GM23338 (cell line): ENCODE results near the gene ORM1. TPM values are rescaled to one million over a fixed set of nuclear protein-coding genes. Genes with fewer than 3 reads are reported as not detected.

Experiments
- ATAC-seq: fragments of 200-7000 bp; cut with Tn5 transposase; 3 replicates; pipeline ENCODE4 v1.9.1; 2020
- DNase-seq: peaks from one replicate; pipeline ENCODE4 v3.0.0-alpha.2; 2015; ENCODE audit warnings: low spot score
- H2AFZ ChIP-seq: fragments of 200-600 bp; sonication (generic); 2 replicates; pipeline ENCODE4 v1.8.0; 2016; ENCODE audit warnings: antibody characterized with exemption, mild to moderate bottlenecking, moderate library complexity
- H3F3A ChIP-seq: fragments of 200-600 bp; sonication (generic); replicated peaks from 2 replicates; pipeline ENCODE4 v1.8.0; 2017; ENCODE audit warnings: antibody characterized with exemption, mixed run types, low read depth
- H3K27ac ChIP-seq: fragments of 200-600 bp; sonication (generic); 2 replicates; pipeline ENCODE4 v1.6.1; 2016; ENCODE audit warnings: low read depth
- H3K27me3 ChIP-seq: fragments of 200-600 bp; sonication (generic); 2 replicates; pipeline ENCODE4 v1.8.0; 2016; ENCODE audit warnings: mild to moderate bottlenecking, mixed run types, moderate library complexity; ENCODE audit not compliant: insufficient read depth
- H3K36me3 ChIP-seq: fragments of 200-600 bp; sonication (generic); 2 replicates; pipeline ENCODE4 v1.8.0; 2016; ENCODE audit warnings: mild to moderate bottlenecking; ENCODE audit not compliant: insufficient read depth
- H3K4me1 ChIP-seq: fragments of 200-600 bp; sonication (generic); 2 replicates; pipeline ENCODE4 v1.8.0; 2016; ENCODE audit warnings: mild to moderate bottlenecking, moderate library complexity; ENCODE audit not compliant: insufficient read depth
- H3K4me2 ChIP-seq: fragments of 200-600 bp; sonication (generic); 2 replicates; pipeline ENCODE4 v1.7.1; 2017; ENCODE audit warnings: mixed run types
- H3K4me3 ChIP-seq: fragments of 200-600 bp; sonication (generic); 2 replicates; pipeline ENCODE4 v1.6.1; 2016; ENCODE audit warnings: mixed run types
- H3K79me2 ChIP-seq: fragments of 200-600 bp; sonication (generic); replicated peaks from 2 replicates; pipeline ENCODE4 v1.8.0; 2017; ENCODE audit warnings: mild to moderate bottlenecking; ENCODE audit not compliant: insufficient read depth
- H3K9me2 ChIP-seq: fragments of 200-600 bp; sonication (generic); 2 replicates; pipeline ENCODE4 v1.8.0; 2017; ENCODE audit not compliant: insufficient read depth
- H4K20me1 ChIP-seq: fragments of 200-600 bp; sonication (generic); replicated peaks from 2 replicates; pipeline ENCODE4 v1.8.0; 2017; ENCODE audit warnings: mild to moderate bottlenecking; ENCODE audit not compliant: insufficient read depth
- H3K27ac Mint-ChIP-seq: 2 replicates; pipeline ENCODE4 v1.8.0; 2020; ENCODE audit warnings: inconsistent platforms, mild to moderate bottlenecking, moderate library complexity, mixed read lengths
- H3K27me3 Mint-ChIP-seq: 3 replicates; pipeline ENCODE4 v1.8.0; 2022; ENCODE audit warnings: low read depth, mild to moderate bottlenecking, moderate library complexity, mixed read lengths, inconsistent platforms; ENCODE audit not compliant: insufficient read depth, poor library complexity
- H3K36me3 Mint-ChIP-seq: 3 replicates; pipeline ENCODE4 v1.8.0; 2021; ENCODE audit warnings: low read depth, mild to moderate bottlenecking, inconsistent platforms, moderate library complexity, mixed read lengths
- H3K4me1 Mint-ChIP-seq: 3 replicates; pipeline ENCODE4 v1.8.0; 2020; ENCODE audit warnings: mild to moderate bottlenecking, inconsistent platforms, mixed read lengths
- H3K4me3 Mint-ChIP-seq: 3 replicates; pipeline ENCODE4 v1.8.0; 2021; ENCODE audit warnings: moderate library complexity, mild to moderate bottlenecking, inconsistent platforms, mixed read lengths
- H3K9me3 Mint-ChIP-seq: 3 replicates; pipeline ENCODE4 v1.8.0; 2020; ENCODE audit warnings: moderate library complexity, mild to moderate bottlenecking, inconsistent platforms, mixed read lengths
- JUNB ChIP-seq: IDR thresholded peaks from one replicate; pipeline ENCODE4 v1.6.1; 2016; ENCODE audit warnings: antibody characterized with exemption; ENCODE audit not compliant: unreplicated experiment
- STAT1 ChIP-seq: IDR thresholded peaks from one replicate; pipeline ENCODE4 v1.6.1; 2016; ENCODE audit warnings: antibody characterized with exemption; ENCODE audit not compliant: unreplicated experiment
- ZNF462 ChIP-seq: fragments of 250-450 bp; sonication (Bioruptor Pico); IDR thresholded peaks from 2 replicates; pipeline ENCODE4 v1.5.0; 2020; ENCODE audit warnings: mild to moderate bottlenecking, moderate library complexity
- polyA plus RNA-seq: library from polyadenylated mRNA; unstranded; fragments of >200 nt; fragmentation: Nextera tagmentation; extraction: Ambion mirVana; gene quantifications from 2 replicates; pipeline ENCODE4 v1.2.1, GENCODE V29; 2016
- total RNA-seq: library from RNA; depleted of rRNA; stranded (reverse); fragments of >200 nt; shearing (Covaris generic); gene quantifications from 2 replicates; pipeline ENCODE4 v1.2.3, GENCODE V29; 2014

ORM1 gene
- total and polyA plus RNA-seq, 2 experiments from 2014 or later = not detected

DNA sequence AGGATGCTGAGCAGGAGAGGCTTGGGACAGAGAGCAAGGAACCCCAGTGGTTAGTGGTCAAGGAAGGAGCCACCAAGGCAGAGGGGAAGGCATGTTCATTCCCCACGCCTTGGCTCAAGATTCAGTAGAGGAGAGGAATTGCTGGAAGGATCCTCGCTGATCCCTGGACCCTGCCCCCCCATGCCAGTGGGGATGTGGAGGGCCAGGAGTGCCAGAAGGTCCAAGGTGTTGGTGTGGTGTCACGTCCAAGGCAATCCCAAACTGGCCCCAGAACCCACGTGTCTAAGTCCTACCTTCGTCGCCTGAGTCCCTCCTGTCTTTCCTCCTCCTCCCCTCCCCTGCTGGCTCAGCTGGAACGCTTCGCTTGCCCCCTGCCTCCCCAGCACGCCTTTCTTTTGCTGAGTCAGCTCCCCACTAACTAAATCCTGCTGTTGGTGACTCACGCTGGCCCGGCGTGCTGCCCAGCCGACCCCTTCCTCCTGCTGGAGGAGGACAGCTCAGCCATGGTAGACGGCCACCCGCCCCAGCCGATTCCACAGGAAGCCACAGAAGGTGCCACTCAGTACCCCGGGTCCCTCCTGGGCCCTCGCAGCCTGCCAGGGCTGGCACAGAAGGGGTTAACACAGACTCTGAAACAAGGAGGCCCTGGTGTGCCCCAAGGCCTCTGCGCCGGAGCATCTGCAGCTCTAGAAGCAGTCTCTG is 37.6 kb upstream of the ORM1 start (continued):
- TF ChIP-seq ZNF462 (CRISPR knock-in tag) (no peak), JUNB (no peak), STAT1 (no peak)

DNA sequence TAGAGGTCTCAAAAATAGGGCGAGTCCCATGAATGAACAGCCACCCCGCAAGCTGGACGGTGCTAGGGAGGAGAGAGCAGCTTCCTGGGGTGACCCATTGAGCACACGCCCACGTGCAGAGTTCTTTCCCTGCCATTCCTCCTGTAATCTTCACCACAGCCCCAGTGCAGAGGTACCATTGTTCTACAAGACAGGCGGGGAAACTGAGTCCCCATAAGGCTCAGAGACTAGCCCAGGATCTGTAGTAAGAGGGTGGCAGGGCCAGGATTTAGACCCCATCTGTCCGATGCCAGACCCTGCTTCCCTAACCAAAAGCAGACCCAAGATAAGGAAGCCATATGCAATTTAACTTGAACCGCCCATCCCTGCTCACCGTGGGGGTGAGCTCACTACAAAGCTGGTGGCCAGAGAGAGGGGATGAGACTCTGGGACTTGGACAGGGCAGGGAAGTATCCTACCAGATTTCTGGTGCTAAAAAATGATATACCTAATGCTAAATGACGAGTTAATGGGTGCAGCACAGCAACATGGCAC is 36.7 kb upstream of the ORM1 start:
- no peaks in the 10 kb centered on the region for H4K20me1 ChIP-seq
- no peak overlapping the region for H3K4me2 ChIP-seq
- H3K4me3 Mint-ChIP-seq = no peak overlapping the region
- H2AFZ ChIP-seq = no peak overlapping the region
- H3K27ac Mint-ChIP-seq = no peak overlapping the region
- H3K9me3 Mint-ChIP-seq = no peaks in the 10 kb centered on the region; the same call in 2 of the 3 replicates
- no peak overlapping the region for H3K27ac ChIP-seq
- H3K36me3 ChIP-seq = no peaks in the 10 kb centered on the region
- H3K79me2 ChIP-seq = no peaks in the 10 kb centered on the region
- H3K9me2 ChIP-seq = no peaks in the 10 kb centered on the region
- ATAC-seq = no peak
- peaks cover 7% of the 10 kb centered on the region for H3K4me1 ChIP-seq
- H3K4me3 ChIP-seq = no peak overlapping the region
- no peak for TF ChIP-seq JUNB
- H3K27me3 ChIP-seq = no peaks in the 10 kb centered on the region
- H3K36me3 Mint-ChIP-seq = peaks cover 3% of the 10 kb centered on the region; the same call in 2 of the 3 replicates
- H3K4me1 Mint-ChIP-seq = peaks cover 23% of the 10 kb centered on the region
- no peak for DNase-seq
- H3F3A ChIP-seq = no peaks in the 10 kb centered on the region
- no peaks in the 10 kb centered on the region for H3K27me3 Mint-ChIP-seq
